Muscle of leg (tissue), 11 donors: Measurements from ENCODE around the gene EFEMP2. TPM values are rescaled to one million over a fixed set of nuclear protein-coding genes. Genes with fewer than 3 reads are reported as not detected.

Experiments
- DNase-seq: peaks from one replicate; pipeline ENCODE4 v3.0.0; 2013
- H3K27ac ChIP-seq: one replicate; pipeline ENCODE4 v1.5.1; 2013; ENCODE audit warnings: mild to moderate bottlenecking, low read length, control low read depth
- H3K27me3 ChIP-seq: one replicate; pipeline ENCODE4 v1.6.1; 2013; ENCODE audit warnings: low read length; ENCODE audit not compliant: control insufficient read depth, insufficient read depth
- H3K36me3 ChIP-seq: one replicate; pipeline ENCODE4 v1.6.1; 2013; ENCODE audit warnings: low read length; ENCODE audit not compliant: control insufficient read depth, insufficient read depth
- H3K4me1 ChIP-seq: one replicate; pipeline ENCODE4 v1.6.1; 2013; ENCODE audit warnings: low read length; ENCODE audit not compliant: control insufficient read depth, insufficient read depth
- H3K4me3 ChIP-seq: one replicate; pipeline ENCODE4 v1.5.1; 2013; ENCODE audit warnings: low read length, control low read depth
- H3K9me3 ChIP-seq: replicated peaks from 2 replicates; pipeline ENCODE4 v1.6.1; 2013; ENCODE audit warnings: low read depth, low read length; ENCODE audit not compliant: control insufficient read depth
- WGBS: methylation state at CpG from one replicate; pipeline ENCODE4 v1.1.5; 2013; ENCODE audit warnings: missing lambda C conversion rate; ENCODE audit not compliant: insufficient coverage; 5-methylcytosine and 5-hydroxymethylcytosine counted together
- polyA plus RNA-seq, 8 donors: library from polyadenylated mRNA; unstranded; fragments of 120-200 nt; gene quantifications; one replicate each; pipeline versions ENCODE4 v1.2.1 to v1.2.3, GENCODE V29; 2013; ENCODE audit warnings: inconsistent platforms in 1 of 8, low replicate concordance in 1 of 8; ENCODE audit not compliant: insufficient read length in 8 of 8, insufficient read depth in 1 of 8
- total RNA-seq: library from RNA; stranded (reverse); fragments of 120-200 nt; gene quantifications from one replicate; pipeline ENCODE4 v1.2.4, GENCODE V29; 2013

Gene EFEMP2
- total and polyA plus RNA-seq, 9 donors, result 73.9 to 138 (median 113) TPM

- WGBS, result 0% methylated on average over 1 of the region's 5 CpGs
- Histone ChIP-seq H3K4me1 (peaks cover 14% of the 10 kb centered on the region), H3K9me3 (no peaks in the 10 kb centered on the region)
Measured at GRCh38 chr11:65903068-65903481, 30.5 kb upstream of the EFEMP2 start.

GRCh38 chr11:65900899-65901180 is 28.2 kb upstream of the EFEMP2 start:
- WGBS, result 35% methylated on average over 4 of the region's 11 CpGs
- Histone ChIP-seq H3K9me3 (no peaks in the 10 kb centered on the region), H3K36me3 (no peaks in the 10 kb centered on the region), H3K27me3 (peaks cover 76% of the 10 kb centered on the region), H3K27ac (no peak overlapping the region), H3K4me1 (peaks cover 14% of the 10 kb centered on the region), H3K4me3 (no peak overlapping the region)
- no peak for DNase-seq

More at GRCh38 chr11:65903068-65903481, 30.5 kb upstream of the EFEMP2 start:
- no peak overlapping the region for H3K27ac ChIP-seq
- H3K4me3 ChIP-seq, result no peak overlapping the region
- H3K27me3 ChIP-seq, result peaks cover 77% of the 10 kb centered on the region
- DNase-seq, result no peak
- no peaks in the 10 kb centered on the region for H3K36me3 ChIP-seq

GRCh38 chr11:65900125-65900898 is 27.7 kb upstream of the EFEMP2 start, which contains the start of gene FOSL1:
FOSL1 (minus strand) TSS chr11:65900388; CDS start chr11:65900339, 49 bp downstream.
- peaks cover 14% of the 10 kb centered on the region for H3K4me1 ChIP-seq
- no peaks in the 10 kb centered on the region for H3K36me3 ChIP-seq
- no peak within 1 kb of the TSS for H3K27ac ChIP-seq
- H3K4me3 ChIP-seq, result peak within 1 kb of the TSS; percentile 25
- under 1% methylated on average over 72 of the region's 80 CpGs for WGBS
- H3K9me3 ChIP-seq, result no peaks in the 10 kb centered on the region
- peak; percentile 69 for DNase-seq
- H3K27me3 ChIP-seq, result peaks cover 76% of the 10 kb centered on the region

GRCh38 chr11:65899356-65900124 is 26.9 kb upstream of the EFEMP2 start:
- Histone ChIP-seq H3K27me3 (peaks cover 70% of the 10 kb centered on the region), H3K9me3 (no peaks in the 10 kb centered on the region), H3K4me3 (no peak overlapping the region), H3K4me1 (peaks cover 14% of the 10 kb centered on the region), H3K27ac (no peak overlapping the region), H3K36me3 (no peaks in the 10 kb centered on the region)
- DNase-seq, result no peak
- WGBS, result 1% methylated on average over 60 of the region's 78 CpGs

GRCh38 chr11:65898656-65899355 is 26.2 kb upstream of the EFEMP2 start:
- H3K4me3 ChIP-seq, result no peak overlapping the region
- H3K27ac ChIP-seq, result no peak overlapping the region
- no peaks in the 10 kb centered on the region for H3K9me3 ChIP-seq
- H3K4me1 ChIP-seq, result peaks cover 16% of the 10 kb centered on the region
- no peak for DNase-seq
- peaks cover 69% of the 10 kb centered on the region for H3K27me3 ChIP-seq
- 15% methylated on average over 24 of the region's 28 CpGs for WGBS
- H3K36me3 ChIP-seq, result no peaks in the 10 kb centered on the region

GRCh38 chr11:65897020-65897471 is 24.4 kb upstream of the EFEMP2 start:
- peaks cover 55% of the 10 kb centered on the region for H3K27me3 ChIP-seq
- peaks cover 33% of the 10 kb centered on the region for H3K4me1 ChIP-seq
- H3K36me3 ChIP-seq, result no peaks in the 10 kb centered on the region

GRCh38 chr11:65896034-65896999 is 23.7 kb upstream of the EFEMP2 start:
- H3K36me3 ChIP-seq, result no peaks in the 10 kb centered on the region
- no peak for DNase-seq
- no peak overlapping the region for H3K4me3 ChIP-seq
- WGBS, result 90% methylated on average over 11 of the region's 14 CpGs
- no peaks in the 10 kb centered on the region for H3K9me3 ChIP-seq
- peaks cover 51% of the 10 kb centered on the region for H3K27me3 ChIP-seq
- H3K27ac ChIP-seq, result no peak overlapping the region
- peaks cover 40% of the 10 kb centered on the region for H3K4me1 ChIP-seq

More at GRCh38 chr11:65897020-65897471, 24.4 kb upstream of the EFEMP2 start:
- H3K4me3 ChIP-seq, result no peak overlapping the region
- no peaks in the 10 kb centered on the region for H3K9me3 ChIP-seq
- DNase-seq, result no peak
- no peak overlapping the region for H3K27ac ChIP-seq
- WGBS, result 83% methylated on average over 2 of the region's 4 CpGs

GRCh38 chr11:65895482-65895981 is 22.9 kb upstream of the EFEMP2 start:
- H3K27ac ChIP-seq, result no peak overlapping the region
- H3K9me3 ChIP-seq, result no peaks in the 10 kb centered on the region
- H3K4me3 ChIP-seq, result no peak overlapping the region
- peaks cover 43% of the 10 kb centered on the region for H3K27me3 ChIP-seq
- H3K4me1 ChIP-seq, result peaks cover 42% of the 10 kb centered on the region
- no peaks in the 10 kb centered on the region for H3K36me3 ChIP-seq
- no peak for DNase-seq
- 89% methylated on average over 3 of the region's 5 CpGs for WGBS

- peak overlapping the region; percentile 85 for H3K27ac ChIP-seq
- peaks cover 29% of the 10 kb centered on the region for H3K27me3 ChIP-seq
- no peak overlapping the region for H3K4me3 ChIP-seq
- no peaks in the 10 kb centered on the region for H3K9me3 ChIP-seq
- no peak for DNase-seq
- peaks cover 45% of the 10 kb centered on the region for H3K4me1 ChIP-seq
- no peaks in the 10 kb centered on the region for H3K36me3 ChIP-seq
- WGBS, result 74% methylated on average over 15 of the region's 16 CpGs
Measured at GRCh38 chr11:65894034-65894591, 21.5 kb upstream of the EFEMP2 start.
